22Rv1 (cell line): ENCODE measurements around the gene FOXO3.

ENCODE experiments used
- H3K27ac ChIP-seq: fragments of 450-650 bp; 2 replicates; pipeline ENCODE4 v1.5.1; 2017
- ZFX ChIP-seq: fragments of 450-650 bp; IDR thresholded peaks from 2 replicates; pipeline ENCODE4 v1.6.1; 2017; ENCODE audit warnings: antibody characterized with exemption, borderline replicate concordance
- TF ChIP-seq, protein P1 (sequence below): fragments of 450-650 bp; IDR thresholded peaks from 2 replicates; pipeline ENCODE4 v1.5.1; 2017; ENCODE audit warnings: mild to moderate bottlenecking

FOXO3 gene

DNA sequence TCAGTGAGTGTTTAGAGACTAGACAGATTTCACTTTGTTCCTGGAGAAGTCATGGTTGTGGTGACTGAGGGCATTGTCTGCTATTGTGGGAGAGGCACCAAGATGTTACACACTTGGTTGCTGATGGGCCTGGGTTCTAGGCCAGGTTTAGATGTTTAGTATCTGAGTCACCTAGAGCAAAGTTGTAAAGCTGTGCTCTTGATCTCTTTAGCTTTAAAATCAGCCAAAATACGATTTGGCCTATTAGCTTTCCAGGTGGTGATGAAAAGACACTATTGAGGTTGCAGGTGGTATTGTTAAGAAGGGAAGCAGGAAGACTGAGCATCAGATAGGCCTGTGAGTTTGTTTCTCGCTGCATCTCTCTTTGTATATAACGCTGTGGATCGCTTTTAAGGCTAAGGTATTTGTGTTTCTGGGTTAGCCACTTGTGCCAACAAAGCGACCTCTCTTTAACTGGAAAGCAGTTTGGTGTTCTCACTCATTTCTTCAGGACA lies 48.6 kb downstream of the FOXO3 start:
- TF ChIP-seq, protein P1, sequence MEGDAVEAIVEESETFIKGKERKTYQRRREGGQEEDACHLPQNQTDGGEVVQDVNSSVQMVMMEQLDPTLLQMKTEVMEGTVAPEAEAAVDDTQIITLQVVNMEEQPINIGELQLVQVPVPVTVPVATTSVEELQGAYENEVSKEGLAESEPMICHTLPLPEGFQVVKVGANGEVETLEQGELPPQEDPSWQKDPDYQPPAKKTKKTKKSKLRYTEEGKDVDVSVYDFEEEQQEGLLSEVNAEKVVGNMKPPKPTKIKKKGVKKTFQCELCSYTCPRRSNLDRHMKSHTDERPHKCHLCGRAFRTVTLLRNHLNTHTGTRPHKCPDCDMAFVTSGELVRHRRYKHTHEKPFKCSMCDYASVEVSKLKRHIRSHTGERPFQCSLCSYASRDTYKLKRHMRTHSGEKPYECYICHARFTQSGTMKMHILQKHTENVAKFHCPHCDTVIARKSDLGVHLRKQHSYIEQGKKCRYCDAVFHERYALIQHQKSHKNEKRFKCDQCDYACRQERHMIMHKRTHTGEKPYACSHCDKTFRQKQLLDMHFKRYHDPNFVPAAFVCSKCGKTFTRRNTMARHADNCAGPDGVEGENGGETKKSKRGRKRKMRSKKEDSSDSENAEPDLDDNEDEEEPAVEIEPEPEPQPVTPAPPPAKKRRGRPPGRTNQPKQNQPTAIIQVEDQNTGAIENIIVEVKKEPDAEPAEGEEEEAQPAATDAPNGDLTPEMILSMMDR, result no peak
- TF ChIP-seq ZFX, result no peak
- H3K27ac ChIP-seq, result no peak overlapping the region

- TF ChIP-seq, protein P1, result no peak
- TF ChIP-seq ZFX, result no peak
- H3K27ac ChIP-seq, result no peak overlapping the region
Measured at GRCh38 chr6:108610270-108610839, 49.6 kb downstream of the FOXO3 start.

DNA sequence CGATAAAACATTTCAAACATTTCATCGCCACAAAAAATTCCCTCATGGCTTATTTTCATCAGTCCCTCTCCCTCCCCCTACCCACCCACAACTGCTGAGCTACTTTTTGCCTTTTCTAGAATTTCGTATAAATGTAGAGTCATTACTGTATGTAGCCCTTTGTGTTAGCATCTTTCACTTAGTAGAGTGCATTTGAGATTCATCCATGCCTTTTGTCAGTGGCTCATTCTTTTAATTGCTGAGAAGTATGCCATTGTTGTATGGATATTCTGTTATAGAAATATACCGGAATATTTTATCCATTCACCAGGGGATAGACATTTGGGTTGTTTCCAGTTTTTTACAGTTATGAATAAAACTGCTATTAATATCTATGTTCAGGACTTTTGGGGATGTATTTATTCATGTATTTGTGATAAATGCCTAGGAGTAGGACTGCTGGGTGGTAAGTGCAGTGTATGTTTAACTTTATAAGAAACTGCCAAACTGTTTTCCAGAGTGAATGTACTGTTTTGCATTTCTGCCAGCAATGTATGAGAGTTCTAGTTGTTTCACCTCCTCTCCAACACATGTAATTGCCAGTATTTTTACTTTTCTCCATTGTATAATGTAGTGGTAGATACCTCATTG lies 50.4 kb downstream of the FOXO3 start:
- H3K27ac ChIP-seq, result no peak overlapping the region
- no peak for TF ChIP-seq ZFX
- TF ChIP-seq, protein P1, result no peak

GRCh38 chr6:108612852-108613251 lies 52.1 kb downstream of the FOXO3 start:
- H3K27ac ChIP-seq, result no peak overlapping the region
- TF ChIP-seq, protein P1, result no peak
- no peak for TF ChIP-seq ZFX

- no peak for TF ChIP-seq ZFX
- TF ChIP-seq, protein P1, result no peak
- no peak overlapping the region for H3K27ac ChIP-seq
Measured at GRCh38 chr6:108616544-108616943, 55.8 kb downstream of the FOXO3 start.

DNA sequence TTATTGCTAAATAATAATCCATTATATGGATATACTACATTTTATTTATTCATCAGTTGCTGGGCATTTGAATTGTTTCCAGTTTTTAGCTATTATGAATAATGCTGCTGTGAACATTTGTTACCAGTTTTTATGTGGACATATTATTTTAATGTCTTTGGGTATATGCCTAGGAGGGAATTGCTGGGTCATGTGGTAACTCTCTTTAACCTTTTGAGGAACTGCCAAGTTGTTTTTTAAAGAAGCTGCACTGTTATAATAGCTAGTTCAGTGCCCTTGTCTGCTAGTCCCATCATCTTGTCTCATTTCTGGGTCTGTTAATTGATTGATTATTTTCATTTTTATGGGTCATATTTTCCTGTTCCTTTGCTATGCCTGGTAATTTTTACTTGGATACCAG lies 56.3 kb downstream of the FOXO3 start:
- TF ChIP-seq ZFX, result no peak
- TF ChIP-seq, protein P1, result no peak
- H3K27ac ChIP-seq, result no peak overlapping the region

- H3K27ac ChIP-seq, result no peak overlapping the region
- TF ChIP-seq, protein P1, result no peak
- TF ChIP-seq ZFX, result no peak
Measured at GRCh38 chr6:108618623-108619152, 58.0 kb downstream of the FOXO3 start.
